ENCODE results near the gene TNRC6B.

GRCh38 chr22:40270031-40270430 is 92.3 kb downstream of the TNRC6B start:
- TF ChIP-seq IRF2 (CRISPR knock-in tag; IDR thresholded peaks at IDR 0.05; ENCODE audit: borderline replicate concordance, low read depth): no peak
- TF ChIP-seq CREB1 (CRISPR knock-in tag; IDR thresholded peaks at IDR 0.05): no peak
- TF ChIP-seq USF1 (CRISPR knock-in tag; IDR thresholded peaks at IDR 0.05): no peak
- no peak for TF ChIP-seq ATF2 (CRISPR knock-in tag; IDR thresholded peaks at IDR 0.05; ENCODE audit: borderline replicate concordance, low read depth)
- TF ChIP-seq CTCF (IDR thresholded peaks at IDR 0.05): no peak
- TF ChIP-seq ZBTB21 (CRISPR knock-in tag; IDR thresholded peaks at IDR 0.05; ENCODE audit: borderline replicate concordance): no peak
- no peak for TF ChIP-seq ZNF671 (CRISPR knock-in tag; IDR thresholded peaks at IDR 0.05)
- no peak for TF ChIP-seq MLX (CRISPR knock-in tag; IDR thresholded peaks at IDR 0.05)
- no peak for TF ChIP-seq MAX (CRISPR knock-in tag; IDR thresholded peaks at IDR 0.05)
- TF ChIP-seq SP1 (CRISPR knock-in tag; conservative IDR thresholded peaks at IDR 0.05): no peak
- TF ChIP-seq ZNF219 (CRISPR knock-in tag; IDR thresholded peaks at IDR 0.05; ENCODE audit: borderline replicate concordance): no peak
